ENCODE results near the gene DNM3. TPM values are rescaled to one million over a fixed set of nuclear protein-coding genes. Genes with fewer than 3 reads are reported as not detected.
A peak's percentile ranks its signal among the peaks of the same experiment; 100 is the strongest.

Gene DNM3
- total and polyA plus RNA-seq, 9 donors: 3.1 to 6.5 (median 4.4) TPM

DNA sequence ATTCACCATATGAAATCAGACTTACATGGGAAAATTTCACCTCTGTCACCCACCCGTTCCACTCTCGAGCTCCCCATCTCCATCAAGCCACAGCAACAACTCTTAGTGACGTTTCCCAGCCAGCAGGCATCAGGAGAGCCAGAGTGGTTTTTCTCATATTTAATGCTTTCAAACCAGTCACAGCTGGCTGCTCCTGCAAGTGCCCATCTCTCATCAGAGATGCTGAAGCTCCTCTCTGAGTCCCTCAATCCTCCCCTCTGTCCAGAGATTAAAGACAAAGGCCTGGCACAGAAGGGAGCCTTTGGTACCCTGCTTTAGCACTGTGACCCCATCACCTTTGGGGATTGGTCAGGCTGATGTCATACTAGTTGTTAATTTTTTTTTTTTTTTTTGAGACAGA, 277.3 kb downstream of the DNM3 start:
- Histone ChIP-seq H3K27me3 (no peaks in the 10 kb centered on the region), H3K4me3 (no peak overlapping the region), H3K9me3 (no peaks in the 10 kb centered on the region), H3K27ac (no peak overlapping the region), H3K36me3 (no peaks in the 10 kb centered on the region), H3K4me1 (ENCODE audit: insufficient read depth) (peaks cover 7% of the 10 kb centered on the region)
- no peak for DNase-seq
- TF ChIP-seq POLR2A (IDR thresholded peaks at IDR 0.05): no peak
- no peak for TF ChIP-seq CTCF (IDR thresholded peaks at IDR 0.05)
- no peak for TF ChIP-seq EP300 (IDR thresholded peaks at IDR 0.05)
- 87 to 91% (median 87%) methylated on average over 3 of the region's 3 CpGs for WGBS, 3 donors
- intact Hi-C loops (cut with DNase I): no loop called here

DNA sequence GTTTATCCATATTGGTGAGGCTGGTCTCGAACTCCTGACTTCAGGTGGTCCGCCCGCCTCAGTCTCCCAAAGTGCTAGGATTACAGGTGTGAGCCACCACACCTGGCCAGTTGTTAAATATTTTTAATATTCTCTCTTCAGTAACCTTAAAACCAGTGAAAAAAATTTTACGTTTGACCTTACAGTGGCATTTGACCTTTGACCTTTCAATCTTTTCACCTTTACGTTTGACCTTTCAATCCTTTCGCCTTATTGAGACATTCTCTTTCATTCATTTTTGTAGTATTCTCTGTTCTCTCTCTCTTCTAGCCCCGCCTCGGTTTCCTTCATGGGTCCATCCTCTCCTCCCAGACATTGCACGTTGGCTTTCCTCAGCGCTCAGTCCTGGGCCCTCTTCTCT, 277.9 kb downstream of the DNM3 start:
- 92 to 94% (median 92%) methylated on average over 10 of the region's 10 CpGs for WGBS, 3 donors
- no peak for DNase-seq
- H3K4me1 ChIP-seq (ENCODE audit: insufficient read depth): peaks cover 7% of the 10 kb centered on the region
- no peaks in the 10 kb centered on the region for H3K27me3 ChIP-seq
- H3K27ac ChIP-seq: no peak overlapping the region
- no peaks in the 10 kb centered on the region for H3K36me3 ChIP-seq
- no peaks in the 10 kb centered on the region for H3K9me3 ChIP-seq
- TF ChIP-seq POLR2A (IDR thresholded peaks at IDR 0.05): no peak
- no peak for TF ChIP-seq CTCF (IDR thresholded peaks at IDR 0.05)
- no peak for TF ChIP-seq EP300 (IDR thresholded peaks at IDR 0.05)
- no peak overlapping the region for H3K4me3 ChIP-seq
- intact Hi-C loops (cut with DNase I): no loop called here

DNA sequence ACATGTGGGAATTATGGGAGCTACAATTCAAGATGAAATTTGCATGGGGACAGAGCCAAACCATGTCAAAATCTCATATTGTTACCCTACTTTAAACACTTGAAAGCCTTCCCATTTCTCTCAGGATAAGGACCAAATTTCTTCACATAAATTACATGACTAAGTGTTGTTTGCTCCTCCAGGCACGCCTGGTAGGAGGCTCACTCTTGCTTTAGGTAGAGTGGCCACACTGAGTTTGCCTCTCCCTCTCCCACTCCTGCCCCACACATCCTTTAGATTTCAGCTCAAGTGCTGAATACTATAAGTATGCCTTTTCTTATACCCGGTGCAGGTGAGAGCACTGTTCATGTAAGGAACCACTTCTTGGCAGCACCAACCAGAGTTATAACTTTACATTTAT, 279.1 kb downstream of the DNM3 start:
- DNase-seq: no peak
- no peak for TF ChIP-seq CTCF (IDR thresholded peaks at IDR 0.05)
- Histone ChIP-seq H3K36me3 (no peaks in the 10 kb centered on the region), H3K27ac (peak overlapping the region in 1 of 2 donors; percentile 15), H3K9me3 (no peaks in the 10 kb centered on the region), H3K4me1 (ENCODE audit: insufficient read depth) (peaks cover 15% of the 10 kb centered on the region), H3K4me3 (no peak overlapping the region), H3K27me3 (no peaks in the 10 kb centered on the region)
- intact Hi-C loops (cut with DNase I): no loop called here
- WGBS, 3 donors: 38 to 67% (median 60%) methylated on average over 2 of the region's 2 CpGs

GRCh38 chr1:172121081-172121717, 279.9 kb downstream of the DNM3 start:
- intact Hi-C loops (cut with DNase I): no loop called here
- no peaks in the 10 kb centered on the region for H3K27me3 ChIP-seq
- H3K9me3 ChIP-seq: no peaks in the 10 kb centered on the region
- H3K36me3 ChIP-seq: no peaks in the 10 kb centered on the region
- H3K27ac ChIP-seq: peak overlapping the region in 1 of 2 donors; percentile 15
- no peak for TF ChIP-seq CTCF (IDR thresholded peaks at IDR 0.05)
- no peak for TF ChIP-seq POLR2A (IDR thresholded peaks at IDR 0.05)
- no peak for TF ChIP-seq EP300 (IDR thresholded peaks at IDR 0.05)
- no peak for DNase-seq
- peaks cover 15% of the 10 kb centered on the region for H3K4me1 ChIP-seq (ENCODE audit: insufficient read depth)
- WGBS, 3 donors: 88 to 96% (median 95%) methylated on average over 4 of the region's 4 CpGs
- no peak overlapping the region for H3K4me3 ChIP-seq
